ENCODE measurements around the gene CDK12.

DNA sequence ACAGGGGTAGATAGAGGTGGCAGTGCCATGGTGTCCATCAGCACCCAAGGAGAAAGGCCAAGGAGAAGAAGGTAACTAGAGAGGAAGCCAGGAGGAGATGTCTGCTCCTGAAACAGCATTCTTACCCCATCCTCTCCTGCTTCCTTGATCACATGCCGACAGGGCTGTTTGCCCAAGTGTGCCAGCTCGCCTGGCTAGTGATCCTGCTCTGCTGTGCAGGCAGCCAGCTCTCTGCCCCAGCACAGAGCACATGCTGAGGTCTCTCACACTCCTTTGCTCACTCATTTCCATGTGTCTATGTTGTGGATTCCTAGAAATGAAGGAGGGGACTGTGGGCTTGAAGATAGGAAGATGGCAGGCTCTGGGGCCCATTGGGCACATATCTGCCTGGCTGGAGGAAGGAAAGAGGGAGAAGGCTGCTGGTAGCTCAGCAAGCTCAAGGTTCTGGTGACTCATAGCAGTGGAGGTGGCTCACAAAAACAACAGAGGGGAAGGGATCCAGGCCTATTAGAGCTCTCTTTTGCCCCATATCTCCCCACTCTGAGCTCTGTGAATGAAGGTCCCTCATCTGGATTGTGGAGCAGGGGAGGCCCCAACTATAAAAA, 92.2 kb downstream of the CDK12 start:
- no peak for TF ChIP-seq CTCF (IDR thresholded peaks at IDR 0.05)
- TF ChIP-seq POLR2A (IDR thresholded peaks at IDR 0.05) = no peak
